Erythroblast (primary cell): ENCODE measurements around the gene APBB1IP.

Experiments used
- GATA1 ChIP-seq: IDR thresholded peaks from 2 replicates; pipeline ENCODE4 v1.6.1; 2011; ENCODE audit warnings: low read depth, mild to moderate bottlenecking, control low read depth, low read length, moderate library complexity
- POLR2A ChIP-seq: IDR thresholded peaks from 2 replicates; pipeline ENCODE4 v1.6.1; 2011; ENCODE audit warnings: mild to moderate bottlenecking, low read length

GRCh38 chr10:26486990-26487850, 49.1 kb downstream of the APBB1IP start:
- TF ChIP-seq POLR2A = no peak
- TF ChIP-seq GATA1 = no peak
